Hepatocyte (in vitro differentiated cells): ENCODE data around the gene SIRPD. TPM values are rescaled to one million over a fixed set of nuclear protein-coding genes. Genes with fewer than 3 reads are reported as not detected.
A peak's percentile ranks its signal among the peaks of the same experiment; 100 is the strongest.

ENCODE experiments used
- DNase-seq: peaks from one replicate; pipeline ENCODE4 v3.0.0-alpha.2; 2016; ENCODE audit warnings: low spot score
- H2AFZ ChIP-seq: fragments of 200-600 bp; sonication (generic); 2 replicates; pipeline ENCODE4 v1.6.0; 2016; ENCODE audit warnings: antibody characterized with exemption, mild to moderate bottlenecking
- H3K27ac ChIP-seq: fragments of 200-600 bp; sonication (generic); 2 replicates; pipeline ENCODE4 v1.5.1; 2016; ENCODE audit warnings: mild to moderate bottlenecking
- H3K27me3 ChIP-seq: fragments of 200-600 bp; sonication (generic); 2 replicates; pipeline ENCODE4 v1.6.1; 2016
- H3K36me3 ChIP-seq: fragments of 200-600 bp; sonication (generic); replicated peaks from 2 replicates; pipeline ENCODE4 v1.5.1; 2016; ENCODE audit warnings: low read depth; ENCODE audit not compliant: insufficient read depth
- H3K4me1 ChIP-seq: fragments of 200-600 bp; sonication (generic); 2 replicates; pipeline ENCODE4 v1.5.1; 2016; ENCODE audit warnings: mild to moderate bottlenecking, moderate library complexity; ENCODE audit not compliant: insufficient read depth
- H3K4me2 ChIP-seq: fragments of 200-600 bp; sonication (generic); 2 replicates; pipeline ENCODE4 v1.6.0; 2016
- H3K4me3 ChIP-seq: fragments of 200-600 bp; sonication (generic); 2 replicates; pipeline ENCODE4 v1.5.1; 2016; ENCODE audit warnings: mild to moderate bottlenecking
- H3K79me2 ChIP-seq: fragments of 200-600 bp; sonication (generic); 2 replicates; pipeline ENCODE4 v1.6.0; 2017; ENCODE audit warnings: mild to moderate bottlenecking
- H3K9me2 ChIP-seq: fragments of 200-600 bp; sonication (generic); replicated peaks from 2 replicates; pipeline ENCODE4 v1.6.0; 2017; ENCODE audit warnings: mild to moderate bottlenecking; ENCODE audit not compliant: insufficient read depth
- H3K9me3 ChIP-seq: fragments of 200-600 bp; sonication (generic); 2 replicates; pipeline ENCODE4 v1.5.1; 2016; ENCODE audit warnings: low read depth, mild to moderate bottlenecking
- H4K20me1 ChIP-seq: fragments of 200-600 bp; sonication (generic); 2 replicates; pipeline ENCODE4 v1.6.0; 2016; ENCODE audit warnings: mild to moderate bottlenecking; ENCODE audit not compliant: insufficient read depth, poor library complexity, severe bottlenecking
- EZH2 ChIP-seq: fragments of 200-600 bp; sonication (generic); IDR thresholded peaks from 2 replicates; pipeline ENCODE4 v1.6.1; 2016; ENCODE audit warnings: antibody characterized with exemption, mild to moderate bottlenecking, borderline replicate concordance
- EZH2phosphoT487 ChIP-seq: fragments of 200-600 bp; sonication (generic); IDR thresholded peaks from one replicate; pipeline ENCODE4 v1.6.1; 2018; ENCODE audit warnings: antibody characterized with exemption, mild to moderate bottlenecking, low read depth, moderate library complexity; ENCODE audit not compliant: unreplicated experiment, severe bottlenecking
- WGBS: methylation state at CpG from one replicate; pipeline ENCODE4 v1.1.6; 2016; ENCODE audit warnings: low lambda C conversion rate; ENCODE audit errors: missing lambda C conversion rate; 5-methylcytosine and 5-hydroxymethylcytosine counted together
- polyA plus RNA-seq: library from polyadenylated mRNA; unstranded; fragments of >200 nt; fragmentation: Nextera tagmentation; extraction: Ambion mirVana; gene quantifications from 2 replicates; pipeline ENCODE4 v1.2.1, GENCODE V29; 2016
- total RNA-seq: library from RNA; depleted of rRNA; stranded (reverse); fragments of >200 nt; gene quantifications from 2 replicates; pipeline ENCODE4 v1.2.3, GENCODE V29; 2014
- TF ChIP-seq, protein P1 (sequence below): fragments of 200-600 bp; sonication (generic); IDR thresholded peaks from 2 replicates; pipeline ENCODE4 v1.5.1; 2016; ENCODE audit warnings: antibody characterized with exemption, mild to moderate bottlenecking; ENCODE audit not compliant: poor library complexity

Gene SIRPD
- total and polyA plus RNA-seq, 2 experiments from 2014 or later = not detected

- no CpG with 5 or more reads among the region's 9 CpGs for WGBS
- no peaks in the 10 kb centered on the region for H3K9me3 ChIP-seq
Measured at GRCh38 chr20:1588533-1589460, 31.3 kb upstream of the SIRPD start.

GRCh38 chr20:1587781-1588532 lies 30.5 kb upstream of the SIRPD start:
- Histone ChIP-seq H3K27me3 (no peaks in the 10 kb centered on the region), H3K4me1 (no peaks in the 10 kb centered on the region), H3K4me2 (no peak overlapping the region), H3K79me2 (no peaks in the 10 kb centered on the region), H4K20me1 (no peaks in the 10 kb centered on the region), H3K9me3 (no peaks in the 10 kb centered on the region), H2AFZ (no peak overlapping the region), H3K27ac (no peak overlapping the region), H3K9me2 (no peaks in the 10 kb centered on the region), H3K36me3 (no peaks in the 10 kb centered on the region), H3K4me3 (no peak overlapping the region)
- no peak for DNase-seq
- WGBS = no CpG with 5 or more reads among the region's 3 CpGs
- TF ChIP-seq EZH2 (no peak), EZH2phosphoT487 (no peak)
- TF ChIP-seq, protein P1, sequence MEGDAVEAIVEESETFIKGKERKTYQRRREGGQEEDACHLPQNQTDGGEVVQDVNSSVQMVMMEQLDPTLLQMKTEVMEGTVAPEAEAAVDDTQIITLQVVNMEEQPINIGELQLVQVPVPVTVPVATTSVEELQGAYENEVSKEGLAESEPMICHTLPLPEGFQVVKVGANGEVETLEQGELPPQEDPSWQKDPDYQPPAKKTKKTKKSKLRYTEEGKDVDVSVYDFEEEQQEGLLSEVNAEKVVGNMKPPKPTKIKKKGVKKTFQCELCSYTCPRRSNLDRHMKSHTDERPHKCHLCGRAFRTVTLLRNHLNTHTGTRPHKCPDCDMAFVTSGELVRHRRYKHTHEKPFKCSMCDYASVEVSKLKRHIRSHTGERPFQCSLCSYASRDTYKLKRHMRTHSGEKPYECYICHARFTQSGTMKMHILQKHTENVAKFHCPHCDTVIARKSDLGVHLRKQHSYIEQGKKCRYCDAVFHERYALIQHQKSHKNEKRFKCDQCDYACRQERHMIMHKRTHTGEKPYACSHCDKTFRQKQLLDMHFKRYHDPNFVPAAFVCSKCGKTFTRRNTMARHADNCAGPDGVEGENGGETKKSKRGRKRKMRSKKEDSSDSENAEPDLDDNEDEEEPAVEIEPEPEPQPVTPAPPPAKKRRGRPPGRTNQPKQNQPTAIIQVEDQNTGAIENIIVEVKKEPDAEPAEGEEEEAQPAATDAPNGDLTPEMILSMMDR = no peak

More at GRCh38 chr20:1588533-1589460, 31.3 kb upstream of the SIRPD start:
- Histone ChIP-seq H3K27me3 (no peaks in the 10 kb centered on the region), H4K20me1 (no peaks in the 10 kb centered on the region), H3K4me1 (no peaks in the 10 kb centered on the region), H3K9me2 (no peaks in the 10 kb centered on the region), H3K4me3 (no peak overlapping the region), H2AFZ (no peak overlapping the region), H3K36me3 (no peaks in the 10 kb centered on the region), H3K79me2 (no peaks in the 10 kb centered on the region), H3K27ac (no peak overlapping the region), H3K4me2 (no peak overlapping the region)
- TF ChIP-seq, protein P1 = no peak
- TF ChIP-seq EZH2phosphoT487 (no peak), EZH2 (no peak)
- no peak for DNase-seq

- no peak overlapping the region for H3K4me2 ChIP-seq
- no peaks in the 10 kb centered on the region for H3K4me1 ChIP-seq
- no peaks in the 10 kb centered on the region for H3K9me2 ChIP-seq
- H4K20me1 ChIP-seq = no peaks in the 10 kb centered on the region
- no peak overlapping the region for H3K4me3 ChIP-seq
- no peaks in the 10 kb centered on the region for H3K79me2 ChIP-seq
- H3K36me3 ChIP-seq = no peaks in the 10 kb centered on the region
- peak; percentile 0 for DNase-seq
- no peaks in the 10 kb centered on the region for H3K9me3 ChIP-seq
- WGBS = 93% methylated on average over 6 of the region's 6 CpGs
- TF ChIP-seq EZH2phosphoT487 (no peak), EZH2 (no peak)
- TF ChIP-seq, protein P1 = no peak
- H3K27ac ChIP-seq = no peak overlapping the region
- no peak overlapping the region for H2AFZ ChIP-seq
- no peaks in the 10 kb centered on the region for H3K27me3 ChIP-seq
Measured at GRCh38 chr20:1579488-1579887, 22.0 kb upstream of the SIRPD start.
